ENCODE data around the gene SH3BGRL2.

Gene SH3BGRL2

DNA sequence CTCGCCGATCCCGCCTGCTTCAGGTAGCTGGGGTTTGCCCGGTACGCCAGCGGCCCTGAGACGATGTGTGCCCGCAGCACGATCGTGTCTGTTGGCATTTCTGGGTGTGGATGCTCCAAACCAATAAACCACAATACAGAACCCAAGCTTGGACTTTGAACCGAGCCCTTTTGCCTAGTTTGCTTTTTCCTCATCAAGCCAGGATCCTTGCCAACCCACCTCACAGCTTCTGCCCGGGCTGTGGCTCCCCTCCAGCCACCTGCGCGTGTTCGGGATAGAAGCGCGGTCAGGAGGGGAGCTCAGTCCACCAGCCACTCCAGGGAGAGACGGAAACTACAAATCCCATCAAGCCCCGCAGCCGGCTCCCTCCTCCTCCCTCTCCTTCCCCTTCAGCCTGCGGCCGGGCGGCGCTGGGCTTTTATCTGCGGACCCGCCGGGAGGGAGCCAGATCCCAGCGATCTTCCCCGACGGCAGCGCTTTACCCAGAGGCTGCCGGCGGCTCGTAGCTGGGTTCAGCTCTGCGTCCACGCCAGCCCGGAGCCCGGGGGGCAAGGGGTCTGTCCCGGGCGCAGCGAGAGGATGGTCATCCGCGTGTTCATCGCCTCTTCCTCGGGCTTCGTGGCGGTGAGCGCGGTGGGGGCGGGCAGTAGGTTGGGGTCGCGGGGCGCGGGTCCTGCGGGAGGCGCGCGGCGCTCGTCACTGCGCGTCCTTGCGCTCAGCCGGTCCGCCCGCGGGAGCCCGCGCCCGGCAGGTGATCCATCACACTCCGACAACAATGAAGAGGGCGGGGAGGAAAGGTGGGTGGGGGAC is at the start of gene SH3BGRL2:
SH3BGRL2 (plus strand) TSS at position 447 of the 810 bp plus-strand sequence; CDS start at position 580, 133 bp downstream.
- Histone ChIP-seq H3K27ac (ENCODE audit: low read length) (no peak within 1 kb of the TSS), H4K20me1 (ENCODE audit: insufficient read depth, low read length) (no peaks in the 10 kb centered on the region), H3K4me2 (ENCODE audit: insufficient read depth, low read length) (no peak within 1 kb of the TSS), H2AFZ (ENCODE audit: low read depth, low read length) (no peak within 1 kb of the TSS), H3K79me2 (ENCODE audit: insufficient read depth, low read length) (no peaks in the 10 kb centered on the region), H3K27me3 (ENCODE audit: insufficient read depth, low read length, poor library complexity) (peaks cover 9% of the 10 kb centered on the region), H3K9ac (ENCODE audit: low read depth, low read length) (no peak within 1 kb of the TSS), H3K36me3 (ENCODE audit: insufficient read depth, low read length) (no peaks in the 10 kb centered on the region), H3K9me3 (ENCODE audit: insufficient read depth, low read length, severe bottlenecking) (no peaks in the 10 kb centered on the region), H3K4me1 (ENCODE audit: insufficient read depth, low read length) (no peaks in the 10 kb centered on the region), H3K4me3 (ENCODE audit: low read depth in 1 of 2, low read length in 2 of 2) (no peak within 1 kb of the TSS)
- no peak for ATAC-seq (ENCODE audit: insufficient read depth, low read depth)
- no peak for DNase-seq
- TF ChIP-seq, protein P1, sequence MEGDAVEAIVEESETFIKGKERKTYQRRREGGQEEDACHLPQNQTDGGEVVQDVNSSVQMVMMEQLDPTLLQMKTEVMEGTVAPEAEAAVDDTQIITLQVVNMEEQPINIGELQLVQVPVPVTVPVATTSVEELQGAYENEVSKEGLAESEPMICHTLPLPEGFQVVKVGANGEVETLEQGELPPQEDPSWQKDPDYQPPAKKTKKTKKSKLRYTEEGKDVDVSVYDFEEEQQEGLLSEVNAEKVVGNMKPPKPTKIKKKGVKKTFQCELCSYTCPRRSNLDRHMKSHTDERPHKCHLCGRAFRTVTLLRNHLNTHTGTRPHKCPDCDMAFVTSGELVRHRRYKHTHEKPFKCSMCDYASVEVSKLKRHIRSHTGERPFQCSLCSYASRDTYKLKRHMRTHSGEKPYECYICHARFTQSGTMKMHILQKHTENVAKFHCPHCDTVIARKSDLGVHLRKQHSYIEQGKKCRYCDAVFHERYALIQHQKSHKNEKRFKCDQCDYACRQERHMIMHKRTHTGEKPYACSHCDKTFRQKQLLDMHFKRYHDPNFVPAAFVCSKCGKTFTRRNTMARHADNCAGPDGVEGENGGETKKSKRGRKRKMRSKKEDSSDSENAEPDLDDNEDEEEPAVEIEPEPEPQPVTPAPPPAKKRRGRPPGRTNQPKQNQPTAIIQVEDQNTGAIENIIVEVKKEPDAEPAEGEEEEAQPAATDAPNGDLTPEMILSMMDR (IDR thresholded peaks at IDR 0.05; ENCODE audit: borderline replicate concordance, extremely low read depth, low read length, poor library complexity, severe bottlenecking): no peak
- no peak for TF ChIP-seq EZH2 (IDR thresholded peaks at IDR 0.05; ENCODE audit: borderline replicate concordance, low read depth, low read length, severe bottlenecking)

DNA sequence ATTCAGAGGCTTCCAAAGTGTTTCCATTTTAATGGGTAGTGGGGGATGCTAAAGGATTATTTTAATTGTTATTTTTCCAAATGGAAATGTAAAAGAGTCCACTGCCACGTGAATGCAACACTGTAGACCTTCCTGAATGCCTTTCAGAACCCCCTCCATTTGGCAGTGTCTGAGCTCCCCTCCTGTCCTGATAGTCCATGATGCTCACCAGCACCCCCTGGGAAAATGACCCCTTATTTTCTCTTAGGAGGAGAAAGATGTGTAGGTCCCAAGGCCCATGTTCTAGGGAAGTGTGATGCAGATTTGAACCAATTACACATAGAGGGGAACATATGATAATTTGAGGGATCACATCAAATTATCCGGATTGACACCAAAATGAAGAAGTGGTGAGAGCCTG is 46.8 kb upstream of the SH3BGRL2 start:
- no peak overlapping the region for H3K27ac ChIP-seq (ENCODE audit: low read length)
- ATAC-seq (ENCODE audit: insufficient read depth, low read depth) (no peak), DNase-seq (no peak)
- no peak overlapping the region for H3K4me3 ChIP-seq (ENCODE audit: low read depth in 1 of 2, low read length in 2 of 2)
- no peaks in the 10 kb centered on the region for H4K20me1 ChIP-seq (ENCODE audit: insufficient read depth, low read length)
- H3K4me1 ChIP-seq (ENCODE audit: insufficient read depth, low read length): no peaks in the 10 kb centered on the region
- H3K36me3 ChIP-seq (ENCODE audit: insufficient read depth, low read length): no peaks in the 10 kb centered on the region
- H3K9ac ChIP-seq (ENCODE audit: low read depth, low read length): no peak overlapping the region
- no peaks in the 10 kb centered on the region for H3K9me3 ChIP-seq (ENCODE audit: insufficient read depth, low read length, severe bottlenecking)
- TF ChIP-seq EZH2 (IDR thresholded peaks at IDR 0.05; ENCODE audit: borderline replicate concordance, low read depth, low read length, severe bottlenecking): no peak
- TF ChIP-seq, protein P1 (IDR thresholded peaks at IDR 0.05; ENCODE audit: borderline replicate concordance, extremely low read depth, low read length, poor library complexity, severe bottlenecking): no peak
- H3K79me2 ChIP-seq (ENCODE audit: insufficient read depth, low read length): no peaks in the 10 kb centered on the region
- H3K27me3 ChIP-seq (ENCODE audit: insufficient read depth, low read length, poor library complexity): no peaks in the 10 kb centered on the region
- H2AFZ ChIP-seq (ENCODE audit: low read depth, low read length): no peak overlapping the region
- no peak overlapping the region for H3K4me2 ChIP-seq (ENCODE audit: insufficient read depth, low read length)

DNA sequence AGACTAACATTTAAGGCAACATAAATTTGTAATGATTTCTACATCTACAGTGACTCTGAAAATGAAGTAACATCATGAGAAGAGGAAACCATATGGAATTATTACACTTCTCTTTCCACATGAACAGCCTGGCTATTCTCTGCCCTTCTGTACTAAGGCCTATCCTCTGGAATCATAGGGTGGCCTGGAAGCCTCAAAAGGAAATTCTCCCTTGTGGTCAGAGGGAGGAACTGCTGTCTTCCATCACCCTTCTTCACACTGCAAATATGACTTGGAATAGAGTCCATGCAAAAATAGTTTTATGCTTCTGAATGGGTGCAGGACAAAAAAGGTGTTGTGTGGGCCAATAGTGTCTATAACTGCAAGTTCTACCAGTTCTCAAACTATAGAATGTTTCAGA is 44.6 kb upstream of the SH3BGRL2 start:
- TF ChIP-seq, protein P1 (IDR thresholded peaks at IDR 0.05; ENCODE audit: borderline replicate concordance, extremely low read depth, low read length, poor library complexity, severe bottlenecking): peak; percentile 49
- no peak for TF ChIP-seq EZH2 (IDR thresholded peaks at IDR 0.05; ENCODE audit: borderline replicate concordance, low read depth, low read length, severe bottlenecking)
- no peak overlapping the region for H3K4me2 ChIP-seq (ENCODE audit: insufficient read depth, low read length)
- no peaks in the 10 kb centered on the region for H3K4me1 ChIP-seq (ENCODE audit: insufficient read depth, low read length)
- no peaks in the 10 kb centered on the region for H3K36me3 ChIP-seq (ENCODE audit: insufficient read depth, low read length)
- H3K27ac ChIP-seq (ENCODE audit: low read length): no peak overlapping the region
- H3K79me2 ChIP-seq (ENCODE audit: insufficient read depth, low read length): no peaks in the 10 kb centered on the region
- DNase-seq (no peak), ATAC-seq (ENCODE audit: insufficient read depth, low read depth) (0 out of 3 replicates have a peak, but pooled peaks have one; percentile 48)
- no peaks in the 10 kb centered on the region for H3K27me3 ChIP-seq (ENCODE audit: insufficient read depth, low read length, poor library complexity)
- no peak overlapping the region for H2AFZ ChIP-seq (ENCODE audit: low read depth, low read length)
- H3K9ac ChIP-seq (ENCODE audit: low read depth, low read length): no peak overlapping the region
- no peaks in the 10 kb centered on the region for H3K9me3 ChIP-seq (ENCODE audit: insufficient read depth, low read length, severe bottlenecking)
- no peaks in the 10 kb centered on the region for H4K20me1 ChIP-seq (ENCODE audit: insufficient read depth, low read length)
- no peak overlapping the region for H3K4me3 ChIP-seq (ENCODE audit: low read depth in 1 of 2, low read length in 2 of 2)

All from DND-41 (cell line).